Kidney epithelial cell (primary cell): ENCODE data around the gene WDR86. TPM values are rescaled to one million over a fixed set of nuclear protein-coding genes. Genes with fewer than 3 reads are reported as not detected.

ENCODE experiments used
- DNase-seq: peaks from one replicate; pipeline ENCODE4 v3.0.0-alpha.2; 2010; ENCODE audit warnings: low read depth
- H3K27me3 ChIP-seq: 2 replicates; pipeline ENCODE4 v1.6.0; 2011; ENCODE audit warnings: low read length; ENCODE audit not compliant: control insufficient read depth, insufficient read depth
- H3K36me3 ChIP-seq: 2 replicates; pipeline ENCODE4 v1.5.1; 2011; ENCODE audit warnings: low read length; ENCODE audit not compliant: control insufficient read depth, insufficient read depth
- H3K4me3 ChIP-seq: 2 replicates; pipeline ENCODE4 v1.5.1; 2011; ENCODE audit warnings: low read depth, mild to moderate bottlenecking, control low read depth, low read length
- total RNA-seq: library from RNA; depleted of rRNA; stranded (reverse); fragments of >200 nt; gene quantifications from 2 replicates; pipeline ENCODE4 v1.2.3, GENCODE V29; 2015
- TF ChIP-seq, protein P1 (sequence below): IDR thresholded peaks from 2 replicates; pipeline ENCODE4 v1.5.1; 2011; ENCODE audit warnings: mild to moderate bottlenecking, moderate library complexity, low read length, control low read depth, inconsistent platforms; ENCODE audit not compliant: insufficient read depth, poor library complexity, severe bottlenecking

WDR86 gene
- total RNA-seq, 1 donor from 2014 or later: 19.6 TPM

DNA sequence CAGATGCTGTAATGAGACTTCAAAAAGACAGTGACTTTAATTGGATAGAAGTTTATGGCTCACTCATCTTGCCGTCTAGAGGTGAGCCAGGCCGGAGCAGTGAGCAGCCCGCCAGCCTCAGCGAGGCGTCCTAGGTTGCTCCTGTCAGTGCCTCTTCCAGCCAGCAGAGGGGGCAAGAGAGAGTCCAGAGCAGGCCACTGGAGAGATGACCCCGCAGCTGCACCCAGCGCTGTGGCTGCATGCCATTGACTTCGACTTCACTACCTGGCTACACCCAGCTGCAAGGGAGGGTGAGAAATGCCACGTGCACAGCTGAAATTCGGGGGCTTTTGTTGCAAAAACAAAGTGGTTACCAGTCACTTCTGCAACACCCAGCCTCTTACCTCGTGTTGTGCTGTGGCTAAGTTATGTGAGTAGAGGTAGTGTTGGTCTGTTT, 41.7 kb downstream of the WDR86 start:
- DNase-seq: peak; percentile 37
- H3K27me3 ChIP-seq: no peaks in the 10 kb centered on the region
- H3K4me3 ChIP-seq: no peak overlapping the region
- no peaks in the 10 kb centered on the region for H3K36me3 ChIP-seq
- TF ChIP-seq, protein P1, sequence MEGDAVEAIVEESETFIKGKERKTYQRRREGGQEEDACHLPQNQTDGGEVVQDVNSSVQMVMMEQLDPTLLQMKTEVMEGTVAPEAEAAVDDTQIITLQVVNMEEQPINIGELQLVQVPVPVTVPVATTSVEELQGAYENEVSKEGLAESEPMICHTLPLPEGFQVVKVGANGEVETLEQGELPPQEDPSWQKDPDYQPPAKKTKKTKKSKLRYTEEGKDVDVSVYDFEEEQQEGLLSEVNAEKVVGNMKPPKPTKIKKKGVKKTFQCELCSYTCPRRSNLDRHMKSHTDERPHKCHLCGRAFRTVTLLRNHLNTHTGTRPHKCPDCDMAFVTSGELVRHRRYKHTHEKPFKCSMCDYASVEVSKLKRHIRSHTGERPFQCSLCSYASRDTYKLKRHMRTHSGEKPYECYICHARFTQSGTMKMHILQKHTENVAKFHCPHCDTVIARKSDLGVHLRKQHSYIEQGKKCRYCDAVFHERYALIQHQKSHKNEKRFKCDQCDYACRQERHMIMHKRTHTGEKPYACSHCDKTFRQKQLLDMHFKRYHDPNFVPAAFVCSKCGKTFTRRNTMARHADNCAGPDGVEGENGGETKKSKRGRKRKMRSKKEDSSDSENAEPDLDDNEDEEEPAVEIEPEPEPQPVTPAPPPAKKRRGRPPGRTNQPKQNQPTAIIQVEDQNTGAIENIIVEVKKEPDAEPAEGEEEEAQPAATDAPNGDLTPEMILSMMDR: peak; percentile 98

DNA sequence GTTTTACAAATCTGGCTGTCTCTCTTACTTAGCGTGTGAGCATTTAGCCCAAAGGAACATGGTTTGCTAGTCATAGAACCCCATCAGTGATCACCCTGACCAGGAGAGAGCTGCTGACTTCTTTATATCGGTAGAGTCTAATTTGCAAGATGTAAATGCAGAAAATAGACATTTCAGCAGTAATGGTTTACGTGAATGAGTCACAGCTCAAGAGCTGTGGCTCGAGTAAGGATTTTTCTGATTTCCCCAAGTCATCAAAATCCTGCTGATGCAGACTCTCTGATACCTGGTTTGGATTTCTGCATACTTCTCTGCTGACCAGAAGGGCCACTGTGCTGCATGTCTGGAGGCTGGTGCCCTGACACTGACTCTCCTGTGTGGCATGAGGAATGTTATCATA, 42.6 kb downstream of the WDR86 start:
- TF ChIP-seq, protein P1: no peak
- Histone ChIP-seq H3K4me3 (no peak overlapping the region), H3K27me3 (no peaks in the 10 kb centered on the region), H3K36me3 (no peaks in the 10 kb centered on the region)
- DNase-seq: no peak

DNA sequence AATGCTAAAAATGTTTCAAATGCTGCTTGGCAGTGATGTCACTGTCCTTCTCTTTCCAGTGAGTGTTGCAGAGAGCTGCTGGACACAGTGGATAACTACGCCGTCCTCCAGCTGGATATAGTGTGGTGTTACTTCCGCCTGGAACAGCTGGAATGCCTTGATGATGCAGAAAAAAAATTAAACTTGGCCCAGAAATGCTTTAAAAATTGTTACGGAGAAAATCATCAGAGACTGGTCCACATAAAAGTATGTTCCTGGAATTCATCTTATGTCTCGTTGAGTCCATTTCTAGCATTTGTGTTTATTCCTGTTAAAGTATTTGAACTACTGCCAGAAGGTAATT, 43.0 kb downstream of the WDR86 start:
- Histone ChIP-seq H3K27me3 (no peaks in the 10 kb centered on the region), H3K4me3 (no peak overlapping the region), H3K36me3 (no peaks in the 10 kb centered on the region)
- no peak for DNase-seq
- TF ChIP-seq, protein P1: no peak

DNA sequence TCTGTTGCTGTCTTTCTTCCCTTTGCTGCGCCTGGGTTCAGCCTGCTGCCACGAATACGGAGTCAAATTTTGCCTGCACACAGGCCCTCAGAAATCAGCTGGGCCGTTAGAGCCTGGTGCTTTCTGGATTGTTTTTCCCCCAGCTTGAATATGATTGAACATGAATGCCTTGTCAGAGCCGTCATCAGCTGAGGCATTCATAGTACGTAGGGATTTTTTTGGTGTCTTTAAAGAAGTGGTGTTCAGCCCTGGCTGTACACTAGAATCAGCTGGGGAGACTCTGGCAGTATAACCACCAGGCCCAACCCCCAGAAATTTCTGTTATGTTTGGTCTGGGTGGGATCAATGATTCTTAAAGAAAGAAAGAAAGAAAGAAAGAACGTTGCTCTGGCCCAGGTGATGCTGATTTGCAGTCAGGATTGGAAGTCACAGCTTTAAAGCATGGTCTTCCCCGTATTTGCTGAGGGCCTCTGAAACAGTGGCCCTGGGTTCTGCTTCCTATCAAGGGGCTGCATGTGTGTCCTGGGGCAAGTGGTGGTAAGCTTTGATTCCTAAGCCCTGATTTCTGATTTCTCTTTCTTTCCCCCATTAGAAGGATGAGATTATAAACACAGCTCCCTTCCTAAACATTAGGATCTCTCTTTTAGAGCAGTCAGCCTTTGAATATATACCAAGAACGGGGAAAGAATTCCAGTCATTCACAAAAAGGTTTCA, 43.5 kb downstream of the WDR86 start:
- TF ChIP-seq, protein P1: no peak
- no peaks in the 10 kb centered on the region for H3K27me3 ChIP-seq
- H3K4me3 ChIP-seq: no peak overlapping the region
- no peak for DNase-seq
- no peaks in the 10 kb centered on the region for H3K36me3 ChIP-seq

DNA sequence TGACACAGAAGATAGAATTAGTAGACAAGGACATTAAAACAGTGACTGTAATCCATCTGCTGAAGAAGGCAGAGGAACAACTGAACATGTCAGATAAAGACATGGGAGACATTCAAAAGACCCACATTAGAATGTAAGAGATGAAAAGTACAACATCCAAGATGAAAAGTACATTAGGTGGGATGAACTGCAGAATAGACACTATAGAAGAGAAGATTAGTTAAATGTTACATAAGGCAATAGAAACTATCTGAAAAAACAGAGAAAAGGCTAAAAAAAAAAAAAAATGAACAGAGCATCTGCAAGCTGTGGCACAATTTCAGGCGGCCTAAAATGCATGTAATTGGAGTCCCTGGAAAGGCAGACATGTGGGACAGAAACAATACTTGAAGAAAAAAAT, 46.7 kb downstream of the WDR86 start:
- no peak for DNase-seq
- Histone ChIP-seq H3K36me3 (no peaks in the 10 kb centered on the region), H3K27me3 (no peaks in the 10 kb centered on the region), H3K4me3 (no peak overlapping the region)
- TF ChIP-seq, protein P1: no peak
